RCC 7860 (cell line): ENCODE measurements around the gene MAD1L1.

Experiments used
- DNase-seq: peaks from one replicate; pipeline ENCODE4 v3.0.0-alpha.2; 2015; ENCODE audit warnings: low spot score
- FAIRE-seq: peaks from 2 replicates; lab custom pipeline; 2012; peaks lifted over from hg19 to GRCh38; lab: Jason Lieb, UNC

Gene MAD1L1

DNA sequence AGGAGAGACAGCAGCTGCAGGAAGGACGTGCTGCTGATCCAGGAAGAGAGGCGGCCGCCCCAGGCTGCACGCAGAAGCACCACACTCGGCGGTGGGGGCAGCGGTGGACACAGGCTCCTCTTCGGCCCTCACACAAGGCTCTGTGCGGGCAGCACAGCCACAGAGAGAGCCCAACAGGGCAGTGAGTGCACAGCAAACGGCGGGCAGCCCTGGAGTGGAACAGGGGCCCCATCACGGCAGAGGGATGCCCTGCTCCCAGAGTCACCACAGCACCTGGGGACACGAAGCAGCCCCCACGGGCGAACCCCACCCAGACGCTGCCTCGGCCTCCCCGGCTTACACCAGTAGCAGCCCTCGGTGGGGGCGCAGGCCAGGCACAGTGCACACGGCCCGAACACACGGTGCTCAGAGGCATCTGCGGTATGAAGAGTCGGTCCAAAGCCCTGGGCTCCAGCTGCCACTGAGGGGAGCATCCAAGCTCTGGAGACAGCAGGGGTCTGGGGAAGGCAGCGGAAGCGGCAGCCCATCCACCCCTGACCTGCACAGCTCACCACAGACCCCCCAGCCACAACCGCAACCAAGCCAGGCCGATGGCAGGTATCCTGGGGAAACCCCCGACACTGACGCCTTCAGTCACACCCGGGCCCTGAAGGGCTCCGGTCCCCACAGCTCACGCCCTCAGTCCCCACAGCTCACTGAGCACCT lies 26.1 kb upstream of the MAD1L1 start:
- FAIRE-seq, result no peak

DNA sequence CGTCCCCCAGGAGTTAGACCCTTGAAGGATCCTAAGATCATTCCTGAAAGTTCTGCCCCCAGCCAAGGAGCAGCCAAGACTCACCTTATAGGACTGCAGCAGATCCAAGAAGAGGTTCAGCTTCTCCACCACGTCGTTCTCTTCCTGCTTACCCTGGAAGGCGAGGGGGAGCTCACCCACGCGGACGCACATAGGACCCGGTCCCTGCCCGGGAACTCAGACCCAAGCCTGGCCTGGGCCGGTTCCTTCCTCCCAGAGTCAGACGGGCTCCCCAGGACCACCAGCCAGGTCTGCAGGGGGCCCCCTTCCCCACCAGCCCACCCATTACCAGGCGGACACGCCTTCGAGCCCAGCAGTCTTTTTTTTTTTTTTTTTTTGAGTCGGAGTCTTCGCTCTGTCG lies 24.9 kb upstream of the MAD1L1 start:
- FAIRE-seq (no peak), DNase-seq (no peak)

More for the DNA sequence above, 26.1 kb upstream of the MAD1L1 start:
- no peak for DNase-seq

GRCh38 chr7:2257046-2257551 lies 24.4 kb upstream of the MAD1L1 start:
- FAIRE-seq (no peak), DNase-seq (no peak)

DNA sequence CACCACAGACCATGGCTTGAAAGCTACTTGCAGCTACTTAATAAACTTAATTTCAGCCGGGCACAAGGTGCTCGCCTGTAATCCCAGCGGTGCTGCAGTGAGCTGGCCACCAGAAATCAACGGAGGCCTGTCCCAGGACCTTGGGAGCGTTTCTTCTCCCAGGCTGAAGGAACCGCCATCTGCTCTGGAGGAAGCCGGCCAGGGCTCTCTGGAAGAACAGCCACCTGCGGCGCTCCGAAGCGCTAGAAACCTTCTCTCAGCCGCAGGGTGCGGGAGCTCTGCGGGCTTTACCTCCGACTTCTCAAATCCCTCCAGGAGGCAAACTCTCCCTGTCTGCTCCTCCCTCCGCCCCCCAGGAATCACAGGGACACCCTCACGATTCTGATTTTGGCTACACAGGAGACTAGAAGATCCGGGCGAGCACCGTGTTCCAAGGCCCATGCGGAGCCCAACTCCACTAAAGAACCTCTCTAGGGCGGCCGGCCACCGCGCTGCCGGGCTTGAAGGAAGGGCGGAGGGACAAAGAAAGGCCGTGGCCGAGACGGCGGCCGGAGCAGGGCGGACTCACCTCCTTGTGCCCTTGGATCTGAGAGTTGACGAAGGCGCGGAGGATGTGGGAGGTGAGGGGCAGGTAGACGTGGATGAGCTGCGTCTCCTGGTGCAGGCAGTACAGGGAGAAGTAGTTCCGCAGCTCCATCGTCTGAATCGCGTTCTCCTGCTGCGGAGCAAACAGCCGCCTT lies 23.7 kb upstream of the MAD1L1 start:
- FAIRE-seq (no peak), DNase-seq (no peak)

- DNase-seq (peak; percentile 47), FAIRE-seq (no peak)
Observed at GRCh38 chr7:2255145-2256139, 22.7 kb upstream of the MAD1L1 start.

DNA sequence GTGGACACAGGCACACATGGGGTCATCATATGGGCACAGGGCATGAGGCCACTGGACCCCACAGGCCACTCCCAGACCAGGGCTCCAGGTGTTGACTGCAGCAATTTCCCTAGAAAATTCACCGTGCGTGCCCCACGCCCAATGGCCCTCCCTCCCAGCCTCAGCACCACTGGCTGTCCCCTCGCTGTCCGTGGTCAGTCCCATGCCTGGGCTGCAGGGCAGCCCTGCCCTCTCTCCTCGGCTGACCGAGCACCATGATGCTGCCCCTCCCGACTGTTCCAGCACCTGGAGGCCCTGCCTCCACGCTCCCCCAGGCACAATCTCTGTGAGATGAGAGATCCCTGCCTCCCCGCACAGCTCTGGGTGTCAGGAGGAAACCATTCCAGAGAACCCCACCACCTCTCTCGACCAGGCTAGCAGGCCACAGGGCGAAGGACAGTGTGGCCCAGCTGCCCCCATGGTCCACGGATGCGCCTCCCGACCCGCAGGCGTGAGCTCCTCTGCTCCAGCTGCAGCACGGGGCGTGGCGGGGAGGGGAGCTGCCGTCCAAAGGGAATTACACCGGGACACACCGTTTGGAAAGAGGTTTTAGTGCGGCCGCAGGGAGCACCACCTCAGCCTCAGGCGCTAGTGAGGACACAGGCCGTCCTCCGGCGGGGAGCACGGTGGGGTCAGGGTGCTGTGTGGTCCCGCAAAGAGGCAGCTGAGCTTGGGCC lies 21.8 kb upstream of the MAD1L1 start:
- no peak for FAIRE-seq
- no peak for DNase-seq

DNA sequence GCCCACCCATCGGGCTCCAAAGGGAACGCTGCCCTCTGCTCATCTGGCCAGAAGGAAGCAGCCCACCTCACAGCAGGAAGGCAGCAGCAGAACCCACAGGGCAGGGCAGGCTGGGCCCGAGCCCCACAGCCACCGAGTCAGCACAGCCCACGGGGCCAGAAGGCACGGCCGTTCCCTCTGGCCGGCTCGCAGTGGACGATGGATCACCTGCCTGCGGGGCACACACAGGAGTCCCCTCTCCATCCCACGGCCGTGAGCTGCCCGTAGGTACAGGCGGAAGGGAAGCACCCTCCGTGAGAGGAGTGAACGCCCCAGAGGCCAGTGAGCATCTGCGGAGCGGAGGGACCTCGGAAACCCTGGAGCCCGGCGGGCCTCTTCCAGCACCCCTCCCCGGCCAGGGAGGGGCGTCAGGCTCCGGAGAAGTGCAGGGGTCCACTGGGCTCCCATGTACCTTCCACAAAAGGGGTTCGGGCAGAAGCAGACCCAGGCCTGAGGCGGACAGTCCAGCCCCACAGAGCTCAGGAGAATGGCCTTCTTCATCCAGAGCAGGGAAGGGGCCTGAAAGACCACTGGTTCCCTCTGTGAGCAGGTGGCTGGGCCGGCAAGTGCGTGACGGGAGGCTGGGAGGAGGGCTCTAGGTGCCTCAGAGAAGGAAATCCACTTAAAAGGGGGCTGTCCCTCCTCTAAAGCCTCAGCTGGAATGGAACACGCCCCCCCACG lies 20.9 kb upstream of the MAD1L1 start:
- no peak for FAIRE-seq
- no peak for DNase-seq

DNA sequence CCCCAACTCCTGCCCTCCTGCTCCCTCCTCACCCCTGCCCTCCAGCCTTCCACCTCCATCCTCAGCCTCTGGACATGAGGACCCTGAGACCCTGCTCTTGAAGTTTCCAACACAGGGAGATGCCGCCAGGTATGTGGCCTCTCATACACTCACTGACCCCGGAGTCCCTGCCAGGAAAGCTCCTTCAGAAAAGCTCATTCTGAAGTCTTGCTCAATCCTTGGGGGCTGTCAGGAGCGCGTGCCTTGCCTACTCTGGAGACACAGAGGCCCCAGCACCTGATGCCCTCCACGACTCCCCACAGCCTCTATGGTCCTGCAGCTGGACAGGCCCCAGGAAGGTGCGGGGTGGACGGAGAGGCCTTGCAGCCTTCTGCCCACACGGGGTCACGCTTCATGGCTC lies 20.3 kb upstream of the MAD1L1 start:
- FAIRE-seq (no peak), DNase-seq (no peak)

DNA sequence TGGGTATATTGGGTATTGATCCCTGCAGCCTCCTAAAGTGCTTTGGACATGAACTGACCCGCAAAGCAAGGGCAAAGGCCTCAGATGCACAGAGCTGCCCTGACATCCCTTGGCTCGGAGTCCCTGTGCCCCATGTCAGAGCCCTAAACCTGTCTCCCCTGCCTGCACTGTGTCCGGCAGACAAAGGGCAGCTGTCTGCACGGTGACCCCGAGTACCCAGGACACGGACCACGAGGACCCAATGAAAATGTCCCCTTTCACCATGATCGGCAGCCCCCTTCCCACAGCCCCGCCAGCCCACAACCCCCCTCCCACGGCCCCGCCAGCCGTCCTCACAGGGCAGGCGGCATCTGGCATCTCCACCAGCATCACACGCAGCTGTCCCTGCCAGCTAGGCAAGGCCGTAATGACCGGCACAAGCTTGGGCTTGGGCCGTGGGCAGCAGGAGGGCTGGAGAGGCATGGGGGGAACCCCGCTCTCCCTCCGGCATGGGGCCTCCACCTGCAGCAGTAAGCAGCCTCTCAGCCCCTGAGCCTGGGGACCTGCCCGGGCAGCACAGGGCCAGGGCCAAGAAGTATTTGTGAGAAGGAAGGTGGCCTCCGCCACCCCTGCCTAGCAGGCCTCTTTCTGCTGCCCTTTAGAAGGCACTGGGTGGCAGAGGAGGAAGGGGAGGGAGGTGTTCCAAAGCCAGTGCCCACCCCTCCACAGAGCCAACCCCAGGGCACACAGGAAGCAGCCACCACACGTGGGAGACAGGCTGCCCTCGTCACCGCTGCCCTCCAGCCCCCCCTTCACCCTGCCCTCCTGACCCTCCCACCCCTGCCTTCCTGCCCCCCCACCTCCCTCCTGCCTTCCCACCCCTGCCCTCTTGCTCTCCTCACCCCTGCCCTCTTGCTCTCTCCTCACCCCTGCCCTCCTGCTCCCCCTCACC lies 19.4 kb upstream of the MAD1L1 start:
- no peak for FAIRE-seq
- DNase-seq, result no peak

GRCh38 chr7:2251381-2251780 lies 18.6 kb upstream of the MAD1L1 start:
- no peak for DNase-seq
- no peak for FAIRE-seq

GRCh38 chr7:2249744-2250323 lies 17.1 kb upstream of the MAD1L1 start:
- DNase-seq (no peak), FAIRE-seq (no peak)

- DNase-seq (peak; percentile 86), FAIRE-seq (peak; percentile 72)
Observed at GRCh38 chr7:2248984-2249694, 16.4 kb upstream of the MAD1L1 start.

DNA sequence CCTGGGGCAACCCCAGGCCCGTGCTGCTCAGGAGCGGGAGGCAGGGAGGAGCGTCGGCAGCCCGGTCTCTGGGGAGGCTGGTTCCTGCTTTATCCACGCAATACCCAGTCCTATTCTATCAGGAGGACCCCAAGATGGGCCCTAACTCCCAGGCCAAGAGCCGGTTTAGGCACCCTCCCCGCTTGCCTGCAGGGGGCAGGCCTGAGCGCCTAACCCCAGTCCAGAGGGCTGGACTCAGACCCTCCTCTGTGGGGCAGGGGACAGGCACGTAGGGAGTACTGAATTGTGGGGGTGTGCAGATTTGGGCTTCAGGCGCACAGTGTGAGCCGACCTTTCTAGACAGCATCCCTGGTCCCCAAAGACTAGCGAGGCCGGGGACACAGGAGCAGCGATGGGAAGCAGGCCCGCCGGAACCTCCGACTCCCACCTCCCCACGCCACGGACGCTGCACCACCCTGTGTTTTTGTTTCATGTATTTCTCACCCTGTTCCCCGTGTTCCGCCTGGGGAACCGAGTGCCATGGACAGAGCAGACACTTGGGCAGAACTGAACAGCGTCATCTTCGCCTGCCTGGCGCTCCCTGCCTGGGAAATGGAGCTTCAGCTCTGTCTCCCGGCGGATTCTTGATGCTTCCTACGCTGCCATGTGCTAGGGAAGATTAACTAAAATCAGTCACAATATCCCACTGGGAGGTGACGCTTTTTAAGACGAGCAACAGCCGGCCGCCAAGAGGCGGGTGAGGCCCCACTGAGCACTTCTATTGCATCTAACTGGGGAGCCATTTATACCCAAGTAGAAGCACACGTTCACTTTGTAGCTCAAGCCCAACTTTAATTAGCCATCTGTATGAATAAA lies 14.6 kb upstream of the MAD1L1 start:
- DNase-seq (no peak), FAIRE-seq (no peak)

GRCh38 chr7:2245883-2246675 lies 13.3 kb upstream of the MAD1L1 start:
- DNase-seq, result no peak
- no peak for FAIRE-seq

DNA sequence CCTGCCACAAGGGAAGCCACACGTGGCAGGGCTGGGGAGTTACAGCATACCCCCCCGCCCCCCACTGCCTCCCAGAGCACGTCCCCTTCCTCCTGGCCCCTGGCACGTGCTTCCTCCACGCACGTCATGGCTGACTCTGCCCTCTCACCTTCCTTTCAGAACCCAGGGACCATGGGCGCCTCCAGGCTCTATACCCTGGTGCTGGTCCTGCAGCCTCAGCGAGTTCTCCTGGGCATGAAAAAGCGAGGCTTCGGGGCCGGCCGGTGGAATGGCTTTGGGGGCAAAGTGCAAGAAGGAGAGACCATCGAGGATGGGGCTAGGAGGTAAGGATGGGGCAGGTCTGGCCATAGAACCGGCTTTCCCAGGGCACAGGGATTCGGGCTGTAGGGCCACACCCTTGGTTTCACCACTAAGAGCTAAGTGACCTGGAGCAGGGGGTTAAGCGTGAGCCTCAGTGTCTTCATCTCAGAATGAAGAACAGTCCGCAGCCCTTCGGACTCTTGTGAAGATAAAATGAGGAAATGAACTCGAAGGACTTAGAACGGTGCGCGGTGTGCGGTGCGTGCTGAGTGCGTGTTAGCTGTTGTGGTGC lies 11.8 kb upstream of the MAD1L1 start:
- FAIRE-seq (no peak), DNase-seq (no peak)

DNA sequence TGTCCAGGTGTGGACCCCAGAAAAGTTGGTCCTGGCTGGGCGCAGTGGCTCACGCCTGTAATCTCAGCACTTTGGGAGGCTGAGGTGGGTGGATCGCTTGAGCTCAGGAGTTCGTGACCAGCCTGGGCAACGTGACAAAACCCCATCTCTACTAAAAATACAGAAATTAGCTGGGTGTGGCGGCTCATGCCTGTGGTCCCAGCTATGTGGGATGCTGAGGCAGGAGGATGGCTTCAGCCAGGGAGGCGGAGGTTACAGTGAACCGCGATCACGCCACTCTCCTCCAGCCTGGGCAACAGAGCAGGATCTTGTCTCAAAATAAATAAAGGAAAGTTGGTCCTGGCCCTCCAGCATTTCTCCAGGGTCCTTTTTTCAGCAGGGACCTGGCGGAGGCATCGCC lies 10.7 kb upstream of the MAD1L1 start:
- DNase-seq (no peak), FAIRE-seq (no peak)
